T-helper 9 cell (primary cell): Measurements from ENCODE around the gene GRIK4.

Experiments used
- DNase-seq: peaks from one replicate; pipeline ENCODE4 v3.0.0-alpha.2; 2020

The GRIK4 gene

DNA sequence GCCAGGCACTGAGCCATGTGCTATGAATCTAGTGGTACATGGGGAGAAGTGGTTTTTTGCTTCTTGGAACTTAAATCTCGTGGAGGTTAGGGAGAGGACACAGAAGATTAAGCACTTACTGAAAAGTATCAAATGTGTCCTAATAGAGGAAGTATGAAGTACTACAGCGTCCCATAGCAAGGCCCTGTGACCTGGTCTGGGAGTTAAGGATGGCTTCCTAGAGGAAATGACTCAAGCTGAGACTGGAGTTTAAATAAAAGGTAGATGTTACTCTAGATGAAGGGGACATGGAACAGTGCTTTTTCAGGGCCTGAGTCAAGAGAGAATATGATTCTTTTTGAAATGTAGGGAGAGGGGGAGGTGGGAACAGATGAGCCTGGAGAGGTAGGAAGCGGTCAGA lies 202.9 kb downstream of the GRIK4 start:
- no peak for DNase-seq

DNA sequence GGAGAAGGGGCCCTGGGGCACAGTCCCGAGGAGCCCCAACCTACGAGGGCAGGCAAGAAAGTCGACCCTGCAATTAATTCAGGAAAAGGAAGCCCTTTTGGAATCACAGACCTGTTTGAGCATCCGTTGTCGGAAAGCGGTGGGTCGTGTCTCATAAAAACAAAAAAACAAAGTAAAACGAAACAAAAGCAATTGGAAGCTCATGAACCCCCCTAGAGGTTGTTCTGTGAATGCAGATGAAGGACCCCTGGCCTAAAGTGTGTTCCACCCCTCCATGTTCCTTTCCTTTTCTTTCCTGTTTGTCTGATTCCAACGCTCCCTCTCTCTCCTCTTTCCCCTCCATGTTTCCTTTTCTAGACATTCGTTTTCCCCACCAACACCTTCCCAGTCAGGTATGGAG lies 203.7 kb downstream of the GRIK4 start:
- DNase-seq, result no peak

DNA sequence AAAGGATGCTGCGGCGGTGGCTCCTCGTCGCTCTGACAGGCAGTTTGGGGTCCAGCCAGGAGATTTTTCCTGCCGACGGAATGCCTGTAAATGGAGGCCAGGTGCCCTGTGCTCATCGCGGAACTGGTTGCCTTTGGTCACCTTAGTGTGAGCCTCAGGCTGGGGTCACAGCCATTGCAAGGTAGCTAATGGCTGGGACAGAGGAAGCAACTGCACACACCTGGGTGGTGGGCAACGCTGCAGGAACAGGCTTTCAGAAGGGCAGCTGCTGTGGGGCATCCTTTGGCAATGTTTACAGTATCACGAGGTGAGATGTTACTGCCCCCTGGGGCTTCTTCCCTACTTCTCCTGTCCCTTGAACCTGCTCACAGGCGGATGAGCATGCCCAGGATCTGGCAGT lies 205.5 kb downstream of the GRIK4 start:
- no peak for DNase-seq

DNA sequence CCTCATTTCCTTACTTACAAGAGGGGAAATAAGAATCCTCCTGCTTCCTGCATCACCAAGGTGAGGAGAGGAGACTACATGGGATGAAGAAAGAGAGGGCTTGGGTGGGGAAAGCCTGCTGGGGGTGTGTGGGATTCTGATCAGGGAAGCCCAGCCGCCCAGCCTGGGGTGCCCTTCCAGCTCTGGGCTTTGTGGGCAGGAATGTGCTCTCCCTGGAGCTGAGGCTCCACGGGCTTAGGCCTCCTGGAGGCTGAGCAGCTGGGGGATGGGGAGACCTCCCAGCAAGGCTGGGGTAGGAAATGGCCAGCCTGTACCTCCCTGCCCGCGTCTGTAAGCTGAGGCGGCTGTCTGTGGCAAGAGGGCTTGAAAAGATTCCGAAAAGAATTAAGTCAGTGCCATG lies 206.1 kb downstream of the GRIK4 start:
- DNase-seq, result no peak

DNA sequence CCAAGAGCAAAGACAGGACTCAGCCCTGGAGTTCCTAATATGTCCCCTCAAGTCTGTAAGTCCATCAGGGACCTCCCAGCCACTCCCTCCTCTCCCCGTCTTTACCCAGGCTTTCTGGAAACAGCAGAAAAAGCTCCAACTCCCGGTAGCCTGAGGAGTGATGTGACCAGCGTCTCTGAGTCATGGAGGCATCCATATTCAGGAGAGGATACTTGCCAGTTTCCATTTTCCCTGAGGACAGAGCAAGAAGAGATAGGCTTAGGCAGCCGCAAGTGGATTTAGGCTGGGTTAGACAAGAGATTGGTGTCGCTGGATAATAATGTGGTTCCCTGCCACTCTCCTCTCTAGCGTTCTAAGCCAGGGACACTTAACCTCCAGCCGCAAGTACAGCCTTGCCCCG lies 206.6 kb downstream of the GRIK4 start:
- DNase-seq, result no peak

DNA sequence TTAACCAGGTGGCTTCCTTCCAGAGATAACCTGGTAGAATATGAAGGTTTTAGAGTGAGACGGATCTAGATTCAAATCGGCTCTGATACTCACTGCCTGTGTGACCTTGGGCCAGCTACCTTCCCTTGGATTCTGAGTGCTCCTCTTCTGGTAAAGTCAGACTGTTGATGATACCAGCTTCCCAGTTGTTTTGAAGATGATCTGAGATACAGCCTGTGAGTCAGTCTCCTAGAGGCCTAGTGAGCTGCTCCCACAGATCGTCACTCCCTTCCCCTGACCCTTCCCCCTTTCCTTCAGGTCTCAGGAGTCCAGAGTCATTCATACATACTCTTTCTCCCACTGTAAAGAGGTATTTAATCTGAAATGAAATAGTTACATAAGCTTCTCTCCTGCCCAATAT lies 207.8 kb downstream of the GRIK4 start:
- DNase-seq, result no peak

DNA sequence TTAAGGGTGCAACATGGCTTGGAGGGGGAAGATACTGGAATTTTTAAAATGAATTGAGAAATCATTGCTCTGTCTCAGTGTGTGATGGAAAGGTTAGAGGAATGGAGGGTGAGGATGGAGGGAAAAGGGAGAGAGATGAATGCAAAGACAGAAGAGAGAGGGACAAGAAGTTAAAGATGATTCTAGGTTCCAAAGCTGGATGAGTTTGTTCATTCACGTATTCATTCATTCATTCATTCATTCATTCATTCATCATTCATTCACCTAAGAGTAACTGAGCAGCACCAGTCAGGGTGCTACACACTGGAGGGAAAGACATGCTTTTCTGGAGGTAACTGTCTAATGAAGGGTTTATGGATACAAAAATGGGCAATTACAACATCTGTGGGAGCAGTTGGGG lies 209.2 kb downstream of the GRIK4 start:
- no peak for DNase-seq

DNA sequence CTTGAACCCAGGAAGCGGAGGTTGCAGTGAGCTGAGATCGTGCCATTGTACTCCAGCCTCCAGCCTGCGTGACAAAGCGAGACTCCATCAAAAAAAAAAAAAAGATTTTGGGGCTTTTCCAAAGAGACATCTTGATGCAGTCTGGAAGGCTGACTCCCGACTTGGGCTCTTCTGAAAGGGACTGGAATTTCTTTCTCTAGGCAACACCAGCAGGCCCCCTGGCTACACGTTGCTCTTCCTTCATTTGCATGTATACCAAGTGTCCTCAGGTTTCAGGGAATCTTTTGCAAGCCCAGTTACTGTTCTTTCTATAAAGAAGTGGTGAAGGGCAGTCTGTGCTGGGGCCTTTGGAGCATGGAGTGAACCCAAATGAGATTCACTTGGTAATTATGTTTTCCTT lies 211.0 kb downstream of the GRIK4 start:
- DNase-seq, result no peak

DNA sequence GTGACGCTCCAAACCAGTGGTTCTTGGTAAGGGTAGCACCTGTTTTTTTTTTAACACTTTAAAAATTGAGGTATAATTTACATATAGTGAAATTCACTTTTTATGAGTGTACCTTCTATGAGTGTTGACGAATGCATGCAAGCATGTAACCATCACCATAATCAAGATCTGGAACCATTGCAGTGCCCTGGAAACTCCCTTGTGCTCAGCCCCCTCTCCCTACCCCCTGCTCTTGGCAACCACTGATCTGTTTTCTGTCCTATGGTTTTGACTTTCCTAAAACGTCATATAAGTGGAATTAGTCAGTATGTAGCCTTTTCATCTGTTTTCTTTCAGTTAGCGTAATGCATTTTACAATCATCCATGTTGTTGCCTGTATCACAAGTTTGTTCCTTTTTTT lies 212.2 kb downstream of the GRIK4 start:
- no peak for DNase-seq

DNA sequence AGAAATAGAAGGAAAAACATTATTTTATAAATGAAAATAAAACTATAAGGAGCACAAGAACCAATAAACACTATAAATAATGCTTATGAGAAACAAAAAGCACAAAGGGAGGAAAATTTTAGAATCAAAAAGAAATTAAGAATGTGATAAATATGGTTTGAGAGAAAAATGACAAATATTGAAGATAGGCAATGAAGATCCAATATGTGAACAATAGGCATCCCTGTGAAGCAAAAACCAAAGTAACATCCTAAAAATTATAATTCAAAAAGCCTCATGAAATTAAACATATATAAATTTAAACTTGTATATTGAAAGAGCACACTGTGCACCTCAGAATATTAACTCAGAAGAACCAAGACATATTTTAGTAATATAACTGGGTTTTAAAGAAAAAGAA lies 216.2 kb downstream of the GRIK4 start:
- no peak for DNase-seq

DNA sequence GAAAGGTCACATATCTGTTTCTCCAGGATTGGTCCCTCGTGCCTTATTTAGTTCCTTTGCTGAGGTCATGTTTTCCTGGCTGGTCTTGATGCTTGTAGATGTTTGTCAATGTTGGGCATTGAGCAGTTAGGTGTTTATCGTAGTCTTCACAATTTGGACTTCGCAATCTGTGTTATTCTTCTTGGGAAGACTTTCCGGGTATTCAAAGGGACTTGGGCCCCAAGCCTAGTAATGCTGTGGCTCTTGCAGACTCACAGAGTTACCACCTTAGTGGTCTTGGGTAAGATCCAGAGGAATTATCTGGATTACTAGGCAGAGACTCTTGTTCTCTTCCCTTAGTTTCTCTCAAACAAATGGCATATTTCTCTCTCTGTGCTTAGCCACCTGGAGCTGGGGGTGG lies 223.5 kb downstream of the GRIK4 start:
- no peak for DNase-seq

DNA sequence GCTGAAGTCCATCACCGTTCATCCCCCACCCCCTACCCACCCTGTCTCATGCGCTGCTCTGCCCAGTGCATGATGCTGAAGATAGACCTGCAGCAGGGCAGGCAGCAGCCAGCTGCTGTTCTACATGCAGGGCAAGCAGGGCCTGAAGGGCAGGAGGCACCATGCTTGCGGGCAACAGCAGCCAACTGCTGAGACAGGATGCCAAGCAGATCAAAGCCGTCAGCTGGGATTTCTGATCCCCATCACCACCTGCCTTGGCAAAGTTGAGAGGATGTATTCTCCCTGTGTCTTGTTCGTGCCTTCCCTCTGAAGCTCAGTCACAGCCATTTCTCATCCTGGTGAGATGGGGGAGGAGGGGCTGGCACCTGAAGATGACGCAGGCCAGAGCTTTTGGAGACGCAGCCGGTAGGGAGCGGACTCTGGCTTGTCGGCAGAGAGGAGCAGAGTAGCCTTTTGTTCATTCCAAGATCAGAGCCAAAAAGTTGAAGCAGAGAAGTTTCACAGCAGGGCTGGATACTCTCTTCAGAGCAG lies 227.0 kb downstream of the GRIK4 start:
- no peak for DNase-seq

DNA sequence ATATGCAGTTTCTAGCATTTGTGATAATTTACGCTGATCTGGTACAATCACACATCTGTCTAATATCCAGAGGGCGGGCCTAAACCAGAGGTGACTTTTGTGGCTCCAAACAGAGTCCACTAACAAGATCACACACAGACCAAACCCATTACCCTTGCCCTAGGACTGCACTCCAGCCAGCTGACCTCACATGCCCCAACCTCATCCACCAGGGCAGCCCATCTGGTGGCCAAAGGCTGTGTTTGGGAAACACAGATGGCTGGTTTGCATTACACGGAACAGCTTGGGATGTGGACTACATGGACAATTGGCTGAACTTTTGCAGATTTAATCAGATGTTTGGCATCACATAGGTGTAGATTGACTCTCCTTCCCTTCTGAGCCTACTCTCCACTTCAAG lies 228.2 kb downstream of the GRIK4 start:
- DNase-seq, result no peak

DNA sequence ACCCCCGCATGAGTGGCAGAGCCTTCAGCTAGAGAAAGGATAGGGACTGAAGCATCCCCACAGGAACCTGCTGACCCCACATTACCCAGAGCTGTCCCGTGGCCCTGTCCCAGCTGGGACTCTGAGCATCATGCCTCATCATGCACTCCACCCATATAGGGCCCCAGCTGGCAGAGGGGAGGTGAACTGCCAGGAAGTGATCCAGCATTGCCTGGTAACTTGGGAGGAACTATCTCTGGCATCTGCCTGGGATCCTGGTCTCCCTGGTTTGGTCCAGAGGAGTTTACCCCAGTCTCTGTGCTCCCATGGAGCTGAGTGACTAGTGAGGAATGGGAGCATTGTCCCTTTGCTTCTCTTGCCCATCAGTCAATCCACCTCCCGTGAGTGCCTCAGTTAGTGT lies 228.8 kb downstream of the GRIK4 start:
- no peak for DNase-seq

DNA sequence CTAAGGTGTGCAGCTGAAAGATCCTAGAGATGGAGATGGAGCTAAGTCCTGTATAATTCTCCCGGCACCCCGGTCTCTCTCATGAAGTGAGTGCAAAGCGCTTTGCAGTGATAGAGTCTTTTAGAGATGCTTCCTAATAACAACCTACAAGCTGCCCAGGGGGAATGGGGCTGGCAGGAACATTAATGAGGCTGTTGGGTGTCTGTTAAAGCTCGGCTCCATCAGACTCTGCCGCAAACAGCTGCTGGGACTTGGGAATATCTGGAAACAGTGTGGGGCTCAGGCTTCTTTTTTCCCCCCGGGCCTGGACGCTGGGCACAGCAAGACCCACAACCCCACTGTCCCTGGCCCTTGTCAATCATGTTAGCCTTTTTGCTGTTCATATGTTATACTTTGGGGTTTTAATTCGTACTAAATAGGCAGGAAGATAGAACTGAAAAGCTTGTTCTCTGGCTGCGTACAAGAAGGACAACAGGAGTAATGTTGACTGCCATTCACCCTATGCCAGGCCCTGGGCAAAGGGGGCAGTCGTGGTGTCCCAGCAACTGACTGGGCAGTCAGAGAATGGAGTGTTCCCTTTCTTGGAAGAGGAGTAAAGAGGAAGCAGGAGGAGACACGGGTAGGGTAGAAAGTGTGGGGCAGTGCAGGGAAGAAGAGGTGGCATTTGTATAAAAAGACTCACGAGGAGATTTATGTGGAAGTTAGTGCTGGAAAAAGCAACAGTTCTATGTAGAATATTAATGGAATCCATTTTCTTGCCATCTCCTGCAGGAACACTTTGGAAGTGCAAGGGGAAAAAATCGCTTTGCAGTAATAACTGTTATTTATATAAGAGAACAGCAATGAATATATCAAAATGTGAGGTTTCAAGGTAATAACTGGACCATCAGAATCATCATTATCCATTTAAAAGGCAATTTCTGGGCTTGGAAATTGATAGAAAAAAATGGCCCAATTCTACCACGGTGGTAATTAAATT lies 232.8 kb downstream of the GRIK4 start:
- DNase-seq, result no peak

DNA sequence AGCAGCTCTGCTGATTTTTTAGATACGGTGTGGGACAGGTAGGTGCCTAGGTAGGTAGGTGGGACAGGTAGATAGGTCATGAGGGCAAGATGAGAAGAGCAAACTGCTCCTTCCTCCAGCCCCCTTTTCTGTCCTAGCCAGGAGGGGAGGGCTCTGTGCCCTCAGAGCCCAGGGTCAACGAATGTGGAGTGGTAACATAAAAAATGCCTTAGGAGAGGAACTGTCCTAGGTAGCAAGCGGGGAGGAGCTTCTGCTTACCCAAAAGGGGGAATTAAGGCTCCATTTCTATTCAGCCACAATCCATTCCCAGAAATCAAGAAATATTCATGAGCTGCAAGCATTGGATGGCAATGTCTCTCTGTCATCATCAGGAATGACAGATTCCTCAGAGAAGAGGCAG lies 234.8 kb downstream of the GRIK4 start:
- no peak for DNase-seq

DNA sequence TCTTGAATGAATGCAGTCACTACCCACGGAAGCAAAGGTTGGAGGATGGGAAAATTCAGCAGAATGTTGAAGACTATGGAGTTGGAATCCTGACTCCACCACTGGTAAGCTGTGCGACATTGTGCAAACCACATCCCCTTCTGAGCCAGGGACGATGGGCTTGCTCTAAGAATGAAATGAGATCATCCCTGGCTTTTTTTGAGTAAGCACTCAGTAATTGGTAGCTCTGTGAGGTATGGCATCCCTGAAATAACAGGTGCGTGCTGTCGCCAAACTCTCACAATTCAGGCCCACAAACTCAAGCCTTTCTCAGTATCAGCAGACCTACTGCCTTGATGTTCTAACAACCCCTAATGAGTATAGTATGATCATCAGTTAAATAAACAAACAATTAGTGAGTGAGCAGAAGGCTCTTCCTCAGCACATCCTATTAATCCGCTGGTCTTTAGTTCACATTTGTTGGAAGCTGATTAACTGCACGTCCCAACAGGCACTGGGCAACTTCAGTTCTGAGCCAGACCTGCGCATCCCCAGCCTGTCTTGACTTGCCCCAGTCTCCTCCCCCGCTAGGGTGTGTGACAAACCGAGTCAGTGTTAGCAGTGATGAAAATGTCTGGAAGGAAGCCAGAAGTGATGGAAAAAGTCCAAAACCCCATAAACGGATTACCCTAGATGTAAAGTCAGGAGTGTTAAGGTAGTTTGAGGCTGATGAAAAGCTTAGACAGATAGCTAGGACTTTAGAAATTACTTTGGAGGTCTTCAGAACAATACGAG lies 235.5 kb downstream of the GRIK4 start:
- DNase-seq, result no peak

DNA sequence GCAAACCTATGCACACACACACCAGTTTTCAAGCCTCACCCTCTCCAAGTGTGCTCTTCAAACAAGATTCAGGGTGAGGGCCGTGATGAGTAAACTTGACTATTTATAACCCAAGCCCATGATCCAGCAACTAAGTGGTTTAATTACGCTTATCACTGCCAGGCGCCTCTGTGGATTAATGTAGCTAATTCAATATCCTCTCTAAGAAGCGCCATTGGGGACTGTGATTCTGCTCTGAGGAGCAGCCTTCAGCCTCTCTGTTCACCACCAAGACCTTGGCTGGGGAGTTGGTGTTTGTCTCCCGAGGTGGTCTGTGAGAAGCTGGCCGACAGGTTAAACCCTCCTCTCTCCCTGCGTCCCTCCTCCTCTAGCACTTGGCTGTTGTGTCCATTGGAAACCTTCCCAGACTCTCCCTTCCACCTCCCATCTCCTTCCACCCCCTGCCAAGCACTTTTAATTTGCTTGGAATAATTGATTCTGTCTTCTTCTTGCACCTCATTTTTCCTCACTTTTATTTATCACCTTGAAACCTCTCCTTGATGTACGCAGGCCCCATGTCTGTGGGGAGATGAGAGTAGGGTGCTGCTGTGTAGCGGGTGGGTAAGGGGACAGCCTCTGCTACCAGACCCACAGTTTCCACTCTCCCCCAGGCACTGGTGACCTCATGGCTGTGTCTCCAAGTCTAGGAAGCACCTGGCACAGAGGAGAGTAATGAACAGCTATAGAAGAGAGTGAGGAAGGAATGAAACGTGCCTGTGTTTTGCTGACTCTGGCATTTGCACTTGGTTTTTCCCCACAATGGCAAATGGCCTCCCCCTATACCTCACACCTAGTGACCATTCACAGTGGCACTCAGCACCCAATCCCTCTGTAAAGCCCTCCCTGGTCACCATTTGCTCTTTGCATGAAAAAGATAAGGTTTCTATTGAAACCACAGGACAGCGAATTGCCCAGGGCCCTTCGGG lies 236.6 kb downstream of the GRIK4 start:
- DNase-seq, result no peak

DNA sequence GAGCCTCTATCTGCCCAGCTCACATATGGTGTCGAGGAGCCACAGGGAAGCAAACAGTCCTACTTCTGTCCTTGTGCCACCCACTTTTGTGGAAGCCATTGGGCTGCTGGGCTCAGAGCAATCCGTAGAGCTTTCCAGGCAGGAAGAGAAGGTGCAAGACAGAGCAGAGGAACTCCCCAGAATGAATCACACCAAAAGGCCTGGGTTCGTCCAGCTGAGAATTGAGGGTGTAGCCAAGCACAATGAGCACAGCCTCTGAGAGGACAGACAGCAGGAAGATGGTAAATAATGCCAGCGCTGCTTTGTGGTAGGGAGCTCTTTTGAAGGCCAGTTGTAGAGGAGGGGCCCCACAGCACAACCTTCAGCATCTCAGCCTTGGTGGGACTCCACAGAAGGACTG lies 237.8 kb downstream of the GRIK4 start:
- no peak for DNase-seq

DNA sequence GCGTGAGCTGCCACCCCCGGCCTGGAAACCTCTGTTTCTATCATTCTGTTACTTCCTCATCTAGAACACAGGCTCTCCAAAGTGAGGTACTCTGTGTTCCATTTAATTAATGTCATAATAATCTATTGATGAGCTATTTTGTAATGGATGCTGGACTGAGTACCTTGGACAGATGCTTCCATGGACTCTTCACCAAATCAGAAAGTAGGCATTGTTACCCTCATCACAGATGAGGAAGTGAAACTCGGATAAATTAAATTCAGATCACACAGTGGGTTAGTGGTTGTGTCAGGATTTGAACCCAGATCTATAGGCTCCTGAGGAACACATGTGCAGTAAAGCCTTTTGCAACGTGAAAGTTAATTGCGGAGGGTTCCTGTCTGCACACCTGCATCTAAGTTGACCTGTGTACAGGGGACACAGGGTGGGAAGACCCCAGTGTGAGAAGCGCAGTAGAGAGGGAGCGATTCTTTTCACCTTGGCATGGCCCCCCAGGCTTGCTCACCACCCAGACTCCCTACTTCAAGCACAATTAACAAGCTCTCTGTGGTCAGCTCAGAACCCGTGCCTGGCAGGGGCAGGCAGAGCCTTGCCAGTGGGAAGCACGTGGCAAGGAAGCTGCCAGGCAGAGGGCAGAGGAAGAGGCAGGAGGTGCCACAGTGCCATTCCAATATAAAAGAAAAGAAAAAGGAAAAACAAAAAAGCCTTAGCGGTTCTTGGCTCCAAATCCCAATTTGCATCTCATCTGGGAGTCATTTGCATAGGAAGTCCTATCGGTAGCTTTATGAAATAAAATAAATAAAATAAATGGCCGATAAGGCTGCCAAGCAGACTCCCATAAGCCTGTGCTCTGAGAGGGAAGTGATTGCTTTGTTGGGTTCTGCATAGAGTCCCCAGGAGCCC lies 239.3 kb downstream of the GRIK4 start:
- no peak for DNase-seq

DNA sequence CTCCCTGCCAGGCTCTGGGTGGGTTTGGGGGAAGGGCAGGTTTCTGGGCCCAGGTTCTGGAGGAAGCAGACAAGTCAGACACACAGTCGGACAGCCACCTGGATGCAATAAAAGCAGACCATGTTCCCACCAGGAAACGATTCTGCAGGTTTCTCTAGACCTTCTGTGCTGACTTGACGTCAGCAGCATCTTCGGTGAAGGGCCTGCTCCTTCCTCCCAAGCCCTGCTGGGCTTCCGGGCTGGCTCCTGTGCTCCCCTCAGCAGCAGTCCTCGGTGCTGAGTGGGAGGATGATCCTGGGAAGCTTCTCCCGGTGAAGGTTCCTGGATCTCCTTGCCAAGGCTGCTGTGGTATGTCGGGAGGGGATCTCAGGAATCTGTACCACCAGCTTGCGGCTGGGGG lies 240.0 kb downstream of the GRIK4 start:
- DNase-seq, result no peak

DNA sequence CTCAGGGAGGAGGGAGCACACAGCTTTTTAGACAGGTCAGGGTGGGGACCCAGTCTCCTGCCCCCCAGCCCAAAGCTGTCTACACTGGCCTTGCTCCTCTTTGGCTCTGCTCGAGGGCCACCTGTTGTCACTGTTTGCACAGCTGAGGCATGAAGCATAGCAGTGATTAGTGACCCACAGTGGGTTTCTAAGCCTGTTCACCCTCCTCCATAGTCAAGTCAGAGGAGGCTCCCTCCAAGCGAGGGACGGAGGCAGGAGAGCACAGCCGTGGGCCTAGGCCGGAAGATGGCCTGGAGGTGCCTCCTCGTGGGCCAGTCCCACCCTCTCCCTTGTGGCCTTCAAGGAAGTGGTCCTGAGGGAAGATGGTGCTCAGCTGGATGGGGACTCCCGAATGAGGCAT lies 241.1 kb downstream of the GRIK4 start:
- DNase-seq, result no peak
